ENCODE measurements around the gene INPP5F. TPM values are rescaled to one million over a fixed set of nuclear protein-coding genes. Genes with fewer than 3 reads are reported as not detected.

The INPP5F gene
- total and polyA plus RNA-seq, 2 experiments from 2014 or later, result 41.4 to 86.0 TPM

GRCh38 chr10:119858063-119858462 is 132.2 kb downstream of the INPP5F start:
- Mint-ChIP-seq H3K27me3 (ENCODE audit: insufficient read depth, low read depth, poor library complexity) (no peaks in the 10 kb centered on the region), H3K4me1 (peaks cover 17% of the 10 kb centered on the region), H3K36me3 (ENCODE audit: low read depth) (peaks cover 40% of the 10 kb centered on the region), H3K4me3 (no peak overlapping the region), H3K27ac (no peak overlapping the region), H3K9me3 (no peaks in the 10 kb centered on the region)
- Histone ChIP-seq H3F3A (replicated peaks; ENCODE audit: low read depth) (no peaks in the 10 kb centered on the region), H3K27ac (ENCODE audit: low read depth) (no peak overlapping the region), H3K9me2 (ENCODE audit: insufficient read depth) (no peaks in the 10 kb centered on the region), H3K27me3 (ENCODE audit: insufficient read depth) (no peaks in the 10 kb centered on the region), H3K4me3 (no peak overlapping the region), H2AFZ (no peak overlapping the region), H4K20me1 (replicated peaks; ENCODE audit: insufficient read depth) (peaks cover 3% of the 10 kb centered on the region), H3K79me2 (replicated peaks; ENCODE audit: insufficient read depth) (peaks cover 57% of the 10 kb centered on the region), H3K4me2 (no peak overlapping the region), H3K4me1 (ENCODE audit: insufficient read depth) (peaks cover 15% of the 10 kb centered on the region; the same call in 1 of the 2 replicates), H3K36me3 (ENCODE audit: insufficient read depth) (peaks cover 17% of the 10 kb centered on the region)
- ATAC-seq, result no peak
- TF ChIP-seq EZH2 (IDR thresholded peaks at IDR 0.05; ENCODE audit: low read depth, unreplicated experiment) (no peak), ETS1 (IDR thresholded peaks at IDR 0.05) (no peak), NANOG (IDR thresholded peaks at IDR 0.05; ENCODE audit: borderline replicate concordance) (no peak), ZNF462 (CRISPR knock-in tag; IDR thresholded peaks at IDR 0.05) (no peak), CREB1 (CRISPR knock-in tag; IDR thresholded peaks at IDR 0.05; ENCODE audit: low read depth) (no peak), JUNB (IDR thresholded peaks at IDR 0.05; ENCODE audit: unreplicated experiment) (no peak), ZNF331 (CRISPR knock-in tag; IDR thresholded peaks at IDR 0.05; ENCODE audit: low read depth) (no peak), POLR2AphosphoS5 (IDR thresholded peaks at IDR 0.05; ENCODE audit: low read depth) (no peak), EZH2phosphoT487 (IDR thresholded peaks at IDR 0.05; ENCODE audit: unreplicated experiment) (no peak), ZNF114 (CRISPR knock-in tag; IDR thresholded peaks at IDR 0.05) (no peak), REST (IDR thresholded peaks at IDR 0.05; ENCODE audit: unreplicated experiment) (no peak), STAT1 (IDR thresholded peaks at IDR 0.05; ENCODE audit: unreplicated experiment) (no peak), CTCF (conservative IDR thresholded peaks at IDR 0.05; ENCODE audit: low read depth in 2 of 2) (no peak)
- DNase-seq (ENCODE audit: low spot score), result no peak
